Lung (tissue), 12 donors: ENCODE data around the gene CADM3. TPM values are rescaled to one million over a fixed set of nuclear protein-coding genes. Genes with fewer than 3 reads are reported as not detected.

Experiments
- ATAC-seq: fragments of 200-7000 bp; cut with Tn5 transposase; one replicate; pipeline ENCODE4 v1.9.1; 2020; ENCODE audit warnings: moderate number of reproducible peaks; ENCODE audit not compliant: insufficient read depth, low FRiP score
- DNase-seq, 3 donors: peaks; one replicate each; pipeline ENCODE4 v3.0.0-alpha.2; 2013 to 2017
- H3K27ac ChIP-seq, 2 donors: one replicate each; pipeline ENCODE4 v1.5.1; 2013; ENCODE audit warnings: mild to moderate bottlenecking in 2 of 2, moderate library complexity in 2 of 2, control low read depth in 1 of 2, inconsistent platforms in 1 of 2, low read depth in 1 of 2, low read length in 1 of 2
- H3K27me3 ChIP-seq, 3 donors: one replicate each; pipeline ENCODE4 v1.5.1; 2013; ENCODE audit warnings: low read length in 2 of 3; ENCODE audit not compliant: control insufficient read depth in 3 of 3, insufficient read depth in 3 of 3
- H3K36me3 ChIP-seq, 4 donors: one replicate each; pipeline ENCODE4 v1.5.1; 2013; ENCODE audit warnings: low read length in 4 of 4, mild to moderate bottlenecking in 1 of 4, moderate library complexity in 1 of 4; ENCODE audit not compliant: control insufficient read depth in 4 of 4, insufficient read depth in 4 of 4
- H3K4me1 ChIP-seq, 5 donors: one replicate each; pipeline ENCODE4 v1.5.1; 2013; ENCODE audit warnings: low read length in 5 of 5, mild to moderate bottlenecking in 2 of 5, moderate library complexity in 1 of 5; ENCODE audit not compliant: control insufficient read depth in 5 of 5, insufficient read depth in 5 of 5
- H3K4me3 ChIP-seq: one replicate; pipeline ENCODE4 v1.5.1; 2013; ENCODE audit warnings: mild to moderate bottlenecking, control low read depth, moderate library complexity
- H3K9ac ChIP-seq, 2 donors: one replicate each; pipeline ENCODE4 v1.5.1; 2013; ENCODE audit warnings: low read length in 2 of 2, control low read depth in 1 of 2; ENCODE audit not compliant: insufficient read depth in 1 of 2
- H3K9me3 ChIP-seq, 4 donors: one replicate each; pipeline ENCODE4 v1.5.1; 2013; ENCODE audit warnings: low read length in 3 of 4, mild to moderate bottlenecking in 1 of 4, moderate library complexity in 1 of 4; ENCODE audit not compliant: control insufficient read depth in 4 of 4, insufficient read depth in 3 of 4
- WGBS, 2 donors: extraction: QIAGEN DNeasy Blood & Tissue Kit; methylation state at CpG; one replicate each; pipeline ENCODE4 v1.1.7; 2013; 5-methylcytosine and 5-hydroxymethylcytosine counted together
- polyA plus RNA-seq, 2 donors: library from polyadenylated mRNA; stranded (reverse); fragments of 200-250 nt; gene quantifications; one replicate each; pipeline ENCODE4 v1.2.1, GENCODE V29; 2013
- total RNA-seq, 2 donors: library from RNA; depleted of rRNA in 1 of 2; stranded (reverse); fragments of >200 nt in 1 of 2; gene quantifications; one replicate each; pipeline ENCODE4 v1.2.1, GENCODE V29; 2014 to 2021
- TF ChIP-seq, protein P1 (sequence below): IDR thresholded peaks from 2 replicates; pipeline ENCODE4 v1.5.1; 2012; ENCODE audit warnings: mild to moderate bottlenecking; ENCODE audit errors: control extremely low read depth, extremely low read depth
- donor health status: control.
- donor health status: control.
- donor health status: Bipolar disorder and iron deficiency.
- donor health status: healthy.
- donor health status: DM: yes; HTN: yes; CAD: no.

The CADM3 gene
- total and polyA plus RNA-seq, 4 donors, result 0.89 to 3.7 (median 2.5) TPM

GRCh38 chr1:159132271-159132881, 39.0 kb upstream of the CADM3 start:
- WGBS, 2 donors, result 51 to 60% methylated on average over 12 of the region's 12 CpGs

DNA sequence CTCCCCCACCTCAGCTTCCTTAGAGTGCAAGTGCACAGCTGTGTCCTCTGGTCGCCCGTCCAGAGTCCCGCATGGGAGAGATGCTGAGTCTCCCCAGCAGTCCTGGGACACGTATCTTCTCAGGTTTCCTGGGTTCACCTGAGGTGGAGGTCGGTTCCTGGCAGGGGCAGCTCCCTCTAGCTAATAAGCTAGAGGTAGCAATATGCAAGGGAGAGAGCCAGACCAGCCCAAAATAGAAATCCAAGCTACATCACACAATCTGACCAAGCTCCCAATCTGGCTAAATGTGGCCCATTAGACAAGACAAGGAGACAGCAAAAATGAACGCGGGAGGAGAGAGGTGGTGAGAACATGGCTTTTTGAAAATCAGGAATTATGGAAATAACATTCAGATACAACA, 30.9 kb upstream of the CADM3 start:
- Histone ChIP-seq H3K9me3 (peaks cover 0 to 1% (median 0%) of the 10 kb centered on the region in 4 donors), H3K4me1 (peaks cover 0 to 4% (median 0%) of the 10 kb centered on the region in 5 donors), H3K27ac (no peak overlapping the region), H3K36me3 (no peaks in the 10 kb centered on the region), H3K27me3 (peaks cover 0 to 10% (median 5%) of the 10 kb centered on the region in 3 donors), H3K4me3 (no peak overlapping the region), H3K9ac (no peak overlapping the region)
- WGBS, 2 donors, result 64 to 76% methylated on average over 7 of the region's 7 CpGs
- TF ChIP-seq, protein P1, sequence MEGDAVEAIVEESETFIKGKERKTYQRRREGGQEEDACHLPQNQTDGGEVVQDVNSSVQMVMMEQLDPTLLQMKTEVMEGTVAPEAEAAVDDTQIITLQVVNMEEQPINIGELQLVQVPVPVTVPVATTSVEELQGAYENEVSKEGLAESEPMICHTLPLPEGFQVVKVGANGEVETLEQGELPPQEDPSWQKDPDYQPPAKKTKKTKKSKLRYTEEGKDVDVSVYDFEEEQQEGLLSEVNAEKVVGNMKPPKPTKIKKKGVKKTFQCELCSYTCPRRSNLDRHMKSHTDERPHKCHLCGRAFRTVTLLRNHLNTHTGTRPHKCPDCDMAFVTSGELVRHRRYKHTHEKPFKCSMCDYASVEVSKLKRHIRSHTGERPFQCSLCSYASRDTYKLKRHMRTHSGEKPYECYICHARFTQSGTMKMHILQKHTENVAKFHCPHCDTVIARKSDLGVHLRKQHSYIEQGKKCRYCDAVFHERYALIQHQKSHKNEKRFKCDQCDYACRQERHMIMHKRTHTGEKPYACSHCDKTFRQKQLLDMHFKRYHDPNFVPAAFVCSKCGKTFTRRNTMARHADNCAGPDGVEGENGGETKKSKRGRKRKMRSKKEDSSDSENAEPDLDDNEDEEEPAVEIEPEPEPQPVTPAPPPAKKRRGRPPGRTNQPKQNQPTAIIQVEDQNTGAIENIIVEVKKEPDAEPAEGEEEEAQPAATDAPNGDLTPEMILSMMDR, result no peak
- DNase-seq (no peak), ATAC-seq (no peak)

More at GRCh38 chr1:159132271-159132881, 39.0 kb upstream of the CADM3 start:
- Histone ChIP-seq H3K27me3 (peaks cover 0 to 3% (median 0%) of the 10 kb centered on the region in 3 donors), H3K27ac (no peak overlapping the region), H3K36me3 (no peaks in the 10 kb centered on the region), H3K9me3 (no peaks in the 10 kb centered on the region), H3K9ac (no peak overlapping the region), H3K4me3 (no peak overlapping the region), H3K4me1 (no peaks in the 10 kb centered on the region)
- TF ChIP-seq, protein P1, result peak; percentile 66
- peak; percentile 69 for ATAC-seq
- peak; percentile 49 to 60 (median 56) for DNase-seq

- DNase-seq, result no peak
- ATAC-seq, result no peak
- TF ChIP-seq, protein P1, result no peak
- H3K4me3 ChIP-seq, result no peak overlapping the region
- no peaks in the 10 kb centered on the region for H3K36me3 ChIP-seq
- 29 to 34% methylated on average over 18 of the region's 18 CpGs for WGBS, 2 donors
- peaks cover 0 to 10% (median 5%) of the 10 kb centered on the region in 3 donors for H3K27me3 ChIP-seq
- peaks cover 0 to 4% (median 0%) of the 10 kb centered on the region in 5 donors for H3K4me1 ChIP-seq
- H3K27ac ChIP-seq, result no peak overlapping the region
- no peak overlapping the region for H3K9ac ChIP-seq
- peaks cover 0 to 1% (median 0%) of the 10 kb centered on the region in 4 donors for H3K9me3 ChIP-seq
Measured at GRCh38 chr1:159141584-159142390, 29.6 kb upstream of the CADM3 start.
